Measurements from ENCODE around the gene EXOC3. TPM values are rescaled to one million over a fixed set of nuclear protein-coding genes. Genes with fewer than 3 reads are reported as not detected.

Gene EXOC3
- 50.7 TPM for polyA plus RNA-seq (2012; ENCODE audit: insufficient read length, low read depth)

DNA sequence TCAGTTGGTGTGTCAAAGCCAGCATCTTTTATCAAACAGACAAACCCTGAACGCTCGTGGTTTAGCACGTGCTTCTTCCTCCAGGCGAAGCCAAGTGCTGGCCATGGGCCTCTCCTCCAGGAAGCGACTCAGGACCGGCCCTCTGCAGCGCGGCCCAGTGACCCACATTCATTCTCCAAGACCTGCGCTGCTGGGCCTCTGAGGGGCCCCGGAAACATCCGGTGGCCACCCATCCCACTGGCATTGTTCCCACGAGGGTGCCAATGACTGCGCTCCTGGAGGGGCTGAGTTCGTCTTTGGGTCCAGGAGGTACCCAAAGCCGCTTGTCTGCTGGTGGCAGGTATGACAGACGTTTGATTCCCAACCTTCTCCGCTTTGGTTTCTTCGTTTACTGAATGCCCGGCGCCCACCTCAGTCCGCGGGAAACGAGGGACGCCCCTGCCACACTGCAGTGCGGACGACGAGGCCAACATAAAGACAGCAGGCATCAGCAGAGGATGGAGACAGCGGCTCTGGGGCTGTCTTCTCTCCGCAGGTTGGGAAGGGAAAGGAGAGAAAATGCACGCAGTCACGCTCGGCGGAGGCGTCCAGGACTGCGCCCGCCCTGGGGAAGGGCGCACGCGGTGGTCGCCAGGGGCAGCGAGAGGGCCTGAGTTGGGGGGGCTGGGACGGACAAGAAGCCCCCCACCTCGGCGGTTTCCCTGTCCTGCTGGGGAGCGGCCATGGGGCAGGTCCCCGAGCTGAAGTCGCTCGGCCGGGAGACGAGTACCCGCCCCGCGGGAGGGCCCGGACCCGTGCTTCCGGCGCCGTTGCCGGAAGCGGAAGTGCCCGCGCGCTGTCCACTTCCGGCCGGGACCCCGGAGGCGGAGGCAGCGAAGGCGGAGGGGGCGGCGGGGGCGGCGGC is at the start of gene EXOC3:
TSS of gene EXOC3 (plus strand) at position 842 of the 904 bp plus-strand sequence. CDS start 3,030 bp downstream, outside the sequence.
- TF ChIP-seq REST (IDR thresholded peaks at IDR 0.05; ENCODE audit: insufficient read depth in 1 of 2, low read depth in 2 of 2, low read length in 2 of 2) (peak; percentile 56 to 72; a peak in 2 of 4 replicates), POLR2AphosphoS5 (IDR thresholded peaks at IDR 0.05; ENCODE audit: low read depth, low read length) (peak; percentile 80), TAF1 (IDR thresholded peaks at IDR 0.05; ENCODE audit: borderline replicate concordance, insufficient read depth, low read length) (no peak), SIN3A (IDR thresholded peaks at IDR 0.05; ENCODE audit: borderline replicate concordance, insufficient read depth, low read length) (0 out of 2 replicates have a peak, but pooled peaks have one; percentile 17)

GRCh38 chr5:393846-394275 is 49.1 kb upstream of the EXOC3 start:
- no peak for TF ChIP-seq SIN3A (IDR thresholded peaks at IDR 0.05; ENCODE audit: borderline replicate concordance, insufficient read depth, low read length)
- no peak for TF ChIP-seq FOXP2 (optimal IDR thresholded peaks at IDR 0.05; ENCODE audit: borderline replicate concordance, extremely low read depth, extremely low read length, insufficient read depth)
- no peak for TF ChIP-seq TAF1 (IDR thresholded peaks at IDR 0.05; ENCODE audit: borderline replicate concordance, insufficient read depth, low read length)
- TF ChIP-seq POLR2AphosphoS5 (IDR thresholded peaks at IDR 0.05; ENCODE audit: low read depth, low read length), result no peak
- no peak for TF ChIP-seq REST (IDR thresholded peaks at IDR 0.05; ENCODE audit: insufficient read depth in 1 of 2, low read depth in 2 of 2, low read length in 2 of 2)

GRCh38 chr5:394671-395155 is 48.3 kb upstream of the EXOC3 start:
- TF ChIP-seq REST (IDR thresholded peaks at IDR 0.05; ENCODE audit: insufficient read depth in 1 of 2, low read depth in 2 of 2, low read length in 2 of 2) (no peak), FOXP2 (optimal IDR thresholded peaks at IDR 0.05; ENCODE audit: borderline replicate concordance, extremely low read depth, extremely low read length, insufficient read depth) (no peak), POLR2AphosphoS5 (IDR thresholded peaks at IDR 0.05; ENCODE audit: low read depth, low read length) (no peak), TAF1 (IDR thresholded peaks at IDR 0.05; ENCODE audit: borderline replicate concordance, insufficient read depth, low read length) (no peak), SIN3A (IDR thresholded peaks at IDR 0.05; ENCODE audit: borderline replicate concordance, insufficient read depth, low read length) (no peak)

DNA sequence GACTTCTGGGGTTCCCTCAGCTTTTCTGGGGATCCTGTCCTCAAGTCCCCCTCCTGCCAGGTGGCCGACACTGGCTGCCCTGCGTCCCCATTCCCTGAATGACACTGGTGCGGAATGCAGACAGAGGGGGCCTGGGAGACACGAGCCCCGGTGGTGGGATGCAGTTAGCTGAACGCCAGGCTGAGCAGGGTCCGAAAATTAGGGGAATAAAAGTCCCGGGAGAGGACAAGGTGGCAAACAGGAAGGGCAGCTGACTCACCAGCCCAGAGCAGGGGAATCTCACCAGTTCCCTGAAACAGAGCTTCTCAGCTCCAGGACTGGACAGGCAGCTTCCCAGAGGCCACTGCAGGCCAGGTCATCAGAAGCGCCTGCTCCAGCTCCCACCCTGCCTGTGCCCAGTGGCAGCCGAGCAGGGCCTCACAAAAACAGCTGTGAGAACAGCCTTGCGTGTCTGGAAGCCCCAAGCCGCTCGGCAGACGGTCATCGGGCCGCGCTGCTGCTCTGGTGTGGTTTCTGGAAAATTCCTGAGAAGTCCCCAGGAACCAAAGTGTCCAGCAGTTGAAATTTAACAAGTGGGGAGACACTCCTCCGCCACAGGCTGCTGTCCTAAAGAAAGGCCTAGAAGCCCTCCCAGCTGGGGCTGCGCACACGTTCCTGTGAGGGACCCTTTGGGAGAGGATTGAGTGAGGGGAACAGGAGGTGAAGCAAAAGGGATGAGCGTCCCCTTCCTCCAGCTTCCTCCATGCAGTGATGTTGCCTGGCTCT is 47.6 kb upstream of the EXOC3 start:
- TF ChIP-seq SIN3A (IDR thresholded peaks at IDR 0.05; ENCODE audit: borderline replicate concordance, insufficient read depth, low read length) (no peak), POLR2AphosphoS5 (IDR thresholded peaks at IDR 0.05; ENCODE audit: low read depth, low read length) (no peak), REST (IDR thresholded peaks at IDR 0.05; ENCODE audit: insufficient read depth in 1 of 2, low read depth in 2 of 2, low read length in 2 of 2) (no peak), TAF1 (IDR thresholded peaks at IDR 0.05; ENCODE audit: borderline replicate concordance, insufficient read depth, low read length) (no peak), FOXP2 (optimal IDR thresholded peaks at IDR 0.05; ENCODE audit: borderline replicate concordance, extremely low read depth, extremely low read length, insufficient read depth) (no peak)

Data from PFSK-1 (cell line).